Activated naive CD4-positive, alpha-beta T cell treated with anti-CD3 and anti-CD28 coated beads for 36 hours (primary cell): ENCODE measurements around the gene HOTAIR. TPM values are rescaled to one million over a fixed set of nuclear protein-coding genes. Genes with fewer than 3 reads are reported as not detected.

ENCODE experiments used
- CTCF ChIA-PET: fragments of 350-600 bp; sonication (Branson Sonifier 250); formaldehyde crosslinking; loops from one replicate; lab custom pipeline; 2021; ENCODE audit warnings: antibody characterized with exemption; lab: Charles Lee
- DNase-seq: peaks from one replicate; pipeline ENCODE4 v3.0.0-alpha.2; 2020
- H3K27ac Mint-ChIP-seq: one replicate; pipeline ENCODE4 v1.8.0; 2021; ENCODE audit warnings: mild to moderate bottlenecking, mixed read lengths
- H3K27me3 Mint-ChIP-seq: one replicate; pipeline ENCODE4 v1.8.0; 2021; ENCODE audit warnings: low read depth, mixed read lengths
- H3K36me3 Mint-ChIP-seq: one replicate; pipeline ENCODE4 v1.8.0; 2021; ENCODE audit warnings: low read depth, mixed read lengths
- H3K4me1 Mint-ChIP-seq: one replicate; pipeline ENCODE4 v1.8.0; 2021; ENCODE audit warnings: low read depth, mixed read lengths
- H3K4me3 Mint-ChIP-seq: one replicate; pipeline ENCODE4 v1.8.0; 2021; ENCODE audit warnings: mild to moderate bottlenecking, moderate library complexity, mixed read lengths
- H3K9me3 Mint-ChIP-seq: one replicate; pipeline ENCODE4 v1.8.0; 2021; ENCODE audit warnings: mixed read lengths
- intact Hi-C: fragments of 100-400 bp; cut with micrococcal nuclease; formaldehyde crosslinking; loops from one replicate; pipeline ENCODE4 v1.15.1; 2023
- total RNA-seq, 2 experiments: library from RNA; stranded (reverse); gene quantifications; one replicate each; pipeline ENCODE4 v1.2.3, GENCODE V29; 2021

The HOTAIR gene
- total RNA-seq, 2 experiments from 2014 or later = not detected

DNA sequence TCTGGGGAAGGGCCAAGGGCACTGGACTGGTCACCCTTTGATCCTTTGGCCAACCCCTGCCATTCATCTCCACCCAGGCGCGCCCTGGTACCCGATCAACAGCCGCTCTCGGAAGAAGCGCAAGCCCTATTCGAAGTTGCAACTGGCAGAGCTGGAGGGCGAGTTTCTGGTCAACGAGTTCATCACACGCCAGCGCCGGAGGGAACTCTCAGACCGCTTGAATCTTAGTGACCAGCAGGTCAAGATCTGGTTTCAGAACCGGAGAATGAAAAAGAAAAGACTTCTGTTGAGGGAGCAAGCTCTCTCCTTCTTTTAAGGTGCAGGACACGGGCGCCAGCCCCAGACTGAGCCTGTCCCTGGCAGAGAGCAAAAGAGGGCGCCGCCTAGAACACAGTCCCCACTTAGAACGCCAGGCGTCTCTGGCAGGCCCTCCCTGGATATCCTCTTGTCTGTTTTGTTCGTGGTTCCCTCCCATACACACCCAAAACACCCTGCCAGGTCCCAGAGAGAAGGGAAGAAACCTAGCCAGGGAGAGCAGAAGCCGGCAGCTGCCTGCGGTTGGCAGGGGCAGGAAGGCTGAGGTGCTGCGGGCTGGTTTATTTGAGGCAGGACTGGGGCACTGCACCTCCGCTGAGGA is 18.4 kb downstream of the HOTAIR start:
- no peaks in the 10 kb centered on the region for H3K9me3 Mint-ChIP-seq
- CTCF ChIA-PET = interaction anchor here (0.9 kb wide), 1 partner anchor 199 kb away, joined by 4 read pairs; no protein-coding TSS in a partner anchor
- no peak for DNase-seq
- H3K27ac Mint-ChIP-seq = no peak overlapping the region
- intact Hi-C loops = loop anchor here (5.0 kb wide), 1 partner anchor 41 kb away; no protein-coding TSS in a partner anchor
- H3K36me3 Mint-ChIP-seq = no peaks in the 10 kb centered on the region
- peaks cover 36% of the 10 kb centered on the region for H3K4me1 Mint-ChIP-seq
- peaks cover 83% of the 10 kb centered on the region for H3K27me3 Mint-ChIP-seq
- no peak overlapping the region for H3K4me3 Mint-ChIP-seq

- no peaks in the 10 kb centered on the region for H3K36me3 Mint-ChIP-seq
- DNase-seq = no peak
- peaks cover 87% of the 10 kb centered on the region for H3K27me3 Mint-ChIP-seq
- intact Hi-C loops = loop anchor here (5.0 kb wide), 1 partner anchor 41 kb away; no protein-coding TSS in a partner anchor
- H3K27ac Mint-ChIP-seq = no peak overlapping the region
- CTCF ChIA-PET = no interaction called here
- peaks cover 39% of the 10 kb centered on the region for H3K4me1 Mint-ChIP-seq
- H3K4me3 Mint-ChIP-seq = no peak overlapping the region
- no peaks in the 10 kb centered on the region for H3K9me3 Mint-ChIP-seq
Observed at GRCh38 chr12:53955776-53956250, 18.9 kb downstream of the HOTAIR start.

DNA sequence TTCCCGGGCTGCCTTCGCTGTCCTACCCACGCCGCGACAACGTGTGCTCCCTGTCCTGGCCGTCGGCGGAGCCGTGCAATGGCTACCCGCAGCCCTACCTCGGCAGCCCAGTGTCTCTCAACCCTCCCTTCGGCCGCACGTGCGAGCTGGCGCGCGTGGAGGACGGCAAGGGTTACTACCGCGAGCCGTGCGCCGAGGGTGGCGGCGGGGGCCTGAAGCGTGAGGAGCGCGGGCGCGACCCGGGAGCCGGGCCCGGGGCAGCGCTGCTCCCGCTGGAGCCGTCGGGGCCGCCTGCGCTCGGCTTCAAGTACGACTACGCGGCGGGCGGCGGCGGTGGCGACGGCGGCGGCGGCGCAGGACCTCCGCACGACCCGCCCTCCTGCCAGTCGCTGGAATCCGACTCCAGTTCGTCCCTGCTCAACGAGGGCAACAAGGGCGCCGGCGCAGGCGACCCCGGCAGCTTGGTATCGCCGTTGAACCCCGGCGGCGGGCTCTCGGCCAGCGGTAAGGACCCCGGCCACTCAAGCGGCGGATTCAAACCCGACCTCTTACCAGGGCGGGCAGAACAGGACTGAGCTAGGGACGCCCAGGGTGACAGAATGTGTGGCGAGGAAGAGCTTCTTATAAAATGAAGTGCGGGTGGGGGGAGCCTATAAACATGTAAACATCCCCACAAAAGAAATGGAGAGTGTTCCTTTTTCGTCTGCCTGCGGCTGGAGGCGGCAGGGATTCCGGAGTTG is 19.5 kb downstream of the HOTAIR start:
- Mint-ChIP-seq H3K4me3 (no peak overlapping the region), H3K4me1 (peaks cover 38% of the 10 kb centered on the region), H3K27ac (no peak overlapping the region), H3K27me3 (peaks cover 89% of the 10 kb centered on the region), H3K9me3 (no peaks in the 10 kb centered on the region), H3K36me3 (no peaks in the 10 kb centered on the region)
- CTCF ChIA-PET = no interaction called here
- intact Hi-C loops = loop anchor here (5.0 kb wide), 1 partner anchor 42 kb away; no protein-coding TSS in a partner anchor
- no peak for DNase-seq

GRCh38 chr12:53954694-53955035 is 20.1 kb downstream of the HOTAIR start, which contains the start of gene HOXC12:
Gene HOXC12 (plus strand): TSS chr12:53954903. CDS start chr12:53954930, 27 bp downstream.
- DNase-seq = no peak
- intact Hi-C loops = loop anchor here (5.0 kb wide), 3 partner anchors 33 to 98 kb away; partner anchors contain the start of genes HOXC10 and HOXC4
- H3K9me3 Mint-ChIP-seq = no peaks in the 10 kb centered on the region
- H3K4me1 Mint-ChIP-seq = peaks cover 40% of the 10 kb centered on the region
- CTCF ChIA-PET = interaction anchor here (1.2 kb wide), 1 partner anchor 21 kb away, joined by 3 read pairs; no protein-coding TSS in a partner anchor
- no peak within 1 kb of the TSS for H3K27ac Mint-ChIP-seq
- no peak within 1 kb of the TSS for H3K4me3 Mint-ChIP-seq
- H3K27me3 Mint-ChIP-seq = peaks cover 88% of the 10 kb centered on the region
- no peaks in the 10 kb centered on the region for H3K36me3 Mint-ChIP-seq

- intact Hi-C loops = loop anchor here (5.0 kb wide), 2 partner anchors 33 to 98 kb away; partner anchors contain the start of genes HOXC10 and HOXC4
- Mint-ChIP-seq H3K27me3 (peaks cover 88% of the 10 kb centered on the region), H3K9me3 (no peaks in the 10 kb centered on the region), H3K4me1 (peaks cover 40% of the 10 kb centered on the region), H3K36me3 (no peaks in the 10 kb centered on the region), H3K27ac (no peak overlapping the region), H3K4me3 (no peak overlapping the region)
- no peak for DNase-seq
- CTCF ChIA-PET = interaction anchor here (0.6 to 1.2 kb wide), 2 partner anchors 20 to 23 kb away, joined by 3 to 4 read pairs; no protein-coding TSS in a partner anchor
Observed at GRCh38 chr12:53953831-53954693, 20.7 kb downstream of the HOTAIR start.

GRCh38 chr12:53952871-53953734 is 21.7 kb downstream of the HOTAIR start:
- DNase-seq = no peak
- H3K4me3 Mint-ChIP-seq = no peak overlapping the region
- peaks cover 40% of the 10 kb centered on the region for H3K4me1 Mint-ChIP-seq
- H3K36me3 Mint-ChIP-seq = no peaks in the 10 kb centered on the region
- intact Hi-C loops = loop anchor here (5.0 kb wide), 2 partner anchors 34 to 99 kb away; partner anchors contain the start of genes HOXC10 and HOXC4
- CTCF ChIA-PET = interaction anchor here (0.6 kb wide), 1 partner anchor 1469 kb away, joined by 3 read pairs; no protein-coding TSS in a partner anchor
- H3K9me3 Mint-ChIP-seq = no peaks in the 10 kb centered on the region
- H3K27me3 Mint-ChIP-seq = peaks cover 91% of the 10 kb centered on the region
- no peak overlapping the region for H3K27ac Mint-ChIP-seq

- no peaks in the 10 kb centered on the region for H3K9me3 Mint-ChIP-seq
- no peak overlapping the region for H3K4me3 Mint-ChIP-seq
- peaks cover 87% of the 10 kb centered on the region for H3K27me3 Mint-ChIP-seq
- H3K36me3 Mint-ChIP-seq = no peaks in the 10 kb centered on the region
- DNase-seq = no peak
- no peak overlapping the region for H3K27ac Mint-ChIP-seq
- CTCF ChIA-PET = interaction anchor here (0.6 kb wide), 1 partner anchor 1470 kb away, joined by 3 read pairs; no protein-coding TSS in a partner anchor
- intact Hi-C loops = loop anchor here (5.0 kb wide), 2 partner anchors 35 to 100 kb away; partner anchors contain the start of genes HOXC10 and HOXC4
- H3K4me1 Mint-ChIP-seq = peaks cover 40% of the 10 kb centered on the region
Observed at GRCh38 chr12:53952335-53952694, 22.4 kb downstream of the HOTAIR start.

DNA sequence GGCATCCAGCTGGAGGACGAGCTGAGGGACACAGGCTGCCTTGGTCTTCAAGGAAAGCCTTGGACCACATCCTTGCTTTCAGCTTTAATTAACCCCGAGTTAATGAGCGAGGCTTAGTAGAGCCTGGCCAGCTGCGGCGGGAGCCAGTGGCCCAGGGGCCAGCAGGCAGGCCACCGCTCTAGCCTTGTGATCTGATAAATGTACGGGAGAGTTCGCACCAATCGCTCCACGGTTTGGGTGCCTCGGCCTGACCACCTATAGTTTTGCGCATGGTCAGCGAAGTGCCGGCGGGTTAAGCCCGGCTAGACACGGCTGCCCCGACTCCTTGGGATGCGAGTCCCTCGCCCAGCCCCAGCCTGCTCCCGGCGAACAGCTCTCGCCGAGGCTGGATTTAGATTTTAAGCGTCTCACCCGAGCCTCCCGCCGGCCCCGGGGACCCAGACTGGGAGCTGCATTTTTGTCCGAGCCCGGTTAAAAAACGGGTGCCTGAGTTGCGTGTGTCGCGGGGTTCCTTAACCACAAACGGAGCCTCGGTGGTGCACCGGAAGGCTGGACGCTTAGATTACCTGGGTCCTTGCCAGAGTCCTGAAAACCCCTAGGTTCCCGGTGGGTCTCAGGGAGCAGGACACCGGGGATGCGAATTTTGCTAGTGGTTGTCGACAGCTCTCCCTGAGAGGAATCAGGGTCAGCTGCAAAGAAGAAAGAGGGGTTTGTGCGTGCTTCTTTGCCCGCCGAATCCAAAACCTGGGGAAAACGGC is 23.0 kb downstream of the HOTAIR start:
- CTCF ChIA-PET = interaction anchor here (0.7 kb wide), 1 partner anchor 57 kb away, joined by 3 read pairs; the partner anchor contains the start of gene HOXC8

GRCh38 chr12:53950789-53951576 is 23.8 kb downstream of the HOTAIR start:
- CTCF ChIA-PET = interaction anchor here (0.7 kb wide), 1 partner anchor 58 kb away, joined by 3 read pairs; the partner anchor contains the start of gene HOXC8
- peak overlapping the region; percentile 21 for H3K4me3 Mint-ChIP-seq
- DNase-seq = no peak
- no peaks in the 10 kb centered on the region for H3K36me3 Mint-ChIP-seq
- no peak overlapping the region for H3K27ac Mint-ChIP-seq
- H3K27me3 Mint-ChIP-seq = peaks cover 83% of the 10 kb centered on the region
- peaks cover 28% of the 10 kb centered on the region for H3K4me1 Mint-ChIP-seq
- no peaks in the 10 kb centered on the region for H3K9me3 Mint-ChIP-seq
- intact Hi-C loops = loop anchor here (5.0 kb wide), 2 partner anchors 36 to 101 kb away; partner anchors contain the start of genes HOXC10 and HOXC4

More for the DNA sequence above, 23.0 kb downstream of the HOTAIR start:
- Mint-ChIP-seq H3K4me3 (peak overlapping the region; percentile 21), H3K36me3 (no peaks in the 10 kb centered on the region), H3K4me1 (peaks cover 35% of the 10 kb centered on the region), H3K27ac (no peak overlapping the region), H3K9me3 (no peaks in the 10 kb centered on the region), H3K27me3 (peaks cover 83% of the 10 kb centered on the region)
- no peak for DNase-seq
- intact Hi-C loops = loop anchor here (5.0 kb wide), 2 partner anchors 36 to 101 kb away; partner anchors contain the start of genes HOXC10 and HOXC4
